Astrocyte of the spinal cord (primary cell): ENCODE data around the gene HPS4.
A peak's percentile ranks its signal among the peaks of the same experiment; 100 is the strongest.
"Not testable (repeated sequence)": the region's sequence is repeated elsewhere in the genome, so short reads cannot be mapped to it uniquely, and the experiment has no call there.

Experiments used
- DNase-seq: peaks from one replicate; pipeline ENCODE4 v3.0.0; 2011; ENCODE audit warnings: low read depth, low spot score
- H3K4me3 ChIP-seq: 2 replicates; pipeline ENCODE4 v1.5.1; 2011; ENCODE audit warnings: low read depth, mild to moderate bottlenecking, low read length, moderate library complexity
- CTCF ChIP-seq: IDR thresholded peaks from 2 replicates; pipeline ENCODE4 v1.5.1; 2012; ENCODE audit warnings: low read depth, mild to moderate bottlenecking, low read length, inconsistent platforms
- in situ Hi-C: cut with HindIII; loops from 2 replicates; pipeline ENCODE4 v1.10.0; 2017; ENCODE audit warnings: low sequenced_read_pairs

The HPS4 gene

GRCh38 chr22:26416670-26417276, 66.8 kb downstream of the HPS4 start:
- no peak overlapping the region for H3K4me3 ChIP-seq
- no peak for TF ChIP-seq CTCF
- in situ Hi-C loops, result no loop called here
- peak; percentile 63 for DNase-seq

GRCh38 chr22:26416256-26416655, 67.3 kb downstream of the HPS4 start:
- in situ Hi-C loops, result no loop called here
- TF ChIP-seq CTCF, result no peak
- H3K4me3 ChIP-seq, result no peak overlapping the region
- DNase-seq, result no peak

- no peak for DNase-seq
- no peak for TF ChIP-seq CTCF
- in situ Hi-C loops, result no loop called here
- no peak overlapping the region for H3K4me3 ChIP-seq
These were observed 69.2 kb downstream of the HPS4 start for GRCh38 chr22:26414347-26414746.

- no peak overlapping the region for H3K4me3 ChIP-seq
- no peak for TF ChIP-seq CTCF
- in situ Hi-C loops, result no loop called here
- no peak for DNase-seq
These were observed 73.2 kb downstream of the HPS4 start for GRCh38 chr22:26410386-26410785.

- H3K4me3 ChIP-seq, result no peak overlapping the region
- TF ChIP-seq CTCF, result no peak
- in situ Hi-C loops, result no loop called here
- no peak for DNase-seq
These were observed 73.8 kb downstream of the HPS4 start for GRCh38 chr22:26409719-26410335.

GRCh38 chr22:26408562-26409220, 74.9 kb downstream of the HPS4 start:
- in situ Hi-C loops, DNase-seq, H3K4me3 ChIP-seq: not testable (repeated sequence)

GRCh38 chr22:26406118-26406517, 77.5 kb downstream of the HPS4 start:
- in situ Hi-C loops, result no loop called here
- H3K4me3 ChIP-seq, result no peak overlapping the region
- no peak for TF ChIP-seq CTCF
- DNase-seq, result peak; percentile 55
